GM12878 (cell line): ENCODE data around the gene APOBEC3B. TPM values are rescaled to one million over a fixed set of nuclear protein-coding genes. Genes with fewer than 3 reads are reported as not detected.

Experiments
- CHD1 ChIP-seq: IDR thresholded peaks from 2 replicates; pipeline ENCODE4 v1.6.1; 2012; ENCODE audit warnings: low read depth, low read length, improper control_type of control experiment
- GABPA ChIP-seq: IDR thresholded peaks from 2 replicates; pipeline ENCODE4 v1.6.1; 2014; ENCODE audit warnings: antibody characterized with exemption, low read depth, mild to moderate bottlenecking, inconsistent platforms
- HDGF ChIP-seq: fragments of 450-650 bp; IDR thresholded peaks from 2 replicates; pipeline ENCODE4 v1.6.1; 2016; ENCODE audit warnings: antibody characterized with exemption
- JUNB ChIP-seq: IDR thresholded peaks from 2 replicates; pipeline ENCODE4 v1.6.1; 2016; ENCODE audit warnings: antibody characterized with exemption, mild to moderate bottlenecking
- MYC ChIP-seq: IDR thresholded peaks from 2 replicates; pipeline ENCODE4 v1.6.1; 2011; ENCODE audit warnings: mild to moderate bottlenecking, low read length, moderate library complexity, inconsistent platforms; ENCODE audit not compliant: insufficient read depth, insufficient replicate concordance, insufficient read length, severe bottlenecking
- NFXL1 ChIP-seq: fragments of 450-650 bp; IDR thresholded peaks from 2 replicates; pipeline ENCODE4 v1.6.1; 2017; ENCODE audit warnings: antibody characterized with exemption, mild to moderate bottlenecking, borderline replicate concordance
- NR2C1 ChIP-seq: fragments of 450-650 bp; IDR thresholded peaks from 2 replicates; pipeline ENCODE4 v1.6.1; 2017; ENCODE audit warnings: antibody characterized with exemption, mild to moderate bottlenecking, moderate library complexity
- NR2C2 ChIP-seq: IDR thresholded peaks from 2 replicates; pipeline ENCODE4 v1.6.1; 2011; ENCODE audit warnings: borderline replicate concordance, low read depth; ENCODE audit not compliant: control insufficient read depth, insufficient read length
- POLR2A ChIP-seq: IDR thresholded peaks from 2 replicates; pipeline ENCODE4 v1.6.1; 2011; ENCODE audit warnings: low read depth, mild to moderate bottlenecking, low read length
- STAT3 ChIP-seq: IDR thresholded peaks from 2 replicates; pipeline ENCODE4 v1.6.1; 2011; ENCODE audit warnings: low read depth, low read length, improper control_type of control experiment
- ZNF217 ChIP-seq: fragments of 450-650 bp; IDR thresholded peaks from 2 replicates; pipeline ENCODE4 v1.6.1; 2017; ENCODE audit warnings: antibody characterized with exemption, mild to moderate bottlenecking
- ZNF622 ChIP-seq: fragments of 450-650 bp; IDR thresholded peaks from 2 replicates; pipeline ENCODE4 v1.6.1; 2017; ENCODE audit warnings: mild to moderate bottlenecking, inconsistent platforms
- polyA plus RNA-seq, 11 experiments: library from polyadenylated mRNA; depleted of rRNA in 4 of 11; unstranded in 6 of 11; stranded (reverse) in 5 of 11; fragments of >200 nt; fragmentation: Nextera tagmentation in 4 of 11; fragmentation: Illumina TruSeq in 1 of 11; extraction: Ambion mirVana in 4 of 11; extraction: Trizol in 1 of 11; gene quantifications; 1 replicate in 1 of 11; 2 replicates in 10 of 11; pipeline versions ENCODE4 v1.2.1 to v1.2.3, GENCODE V29; 2011 to 2016; ENCODE audit warnings: inconsistent platforms in 2 of 11, missing spikeins in 2 of 11, low read depth in 1 of 11
- total RNA-seq, 4 experiments: library from RNA; depleted of rRNA in 3 of 4; stranded (reverse); fragments of >200 nt in 3 of 4; fragmentation: Illumina TruSeq in 1 of 4; extraction: Trizol in 1 of 4; gene quantifications; 2 replicates each; pipeline versions ENCODE4 v1.2.1 to v1.2.3, GENCODE V29; 2013 to 2021
- TF ChIP-seq, protein P1 (sequence below): fragments of 450-650 bp; IDR thresholded peaks from 2 replicates; pipeline ENCODE4 v1.6.1; 2018; ENCODE audit warnings: borderline replicate concordance, mild to moderate bottlenecking; ENCODE audit not compliant: partially characterized antibody
- TF ChIP-seq, protein P2 (sequence below): fragments of 150-350 bp; IDR thresholded peaks from 2 replicates; pipeline ENCODE4 v1.6.1; 2016; ENCODE audit warnings: low read depth, low read length
- TF ChIP-seq, protein P3 (sequence below): IDR thresholded peaks from 2 replicates; pipeline ENCODE4 v1.6.1; 2011; ENCODE audit warnings: low read depth, mild to moderate bottlenecking, low read length, moderate library complexity, borderline replicate concordance; ENCODE audit errors: extremely low read depth
- TF ChIP-seq, protein P4 (sequence below): IDR thresholded peaks from 2 replicates; pipeline ENCODE4 v1.6.1; 2012; ENCODE audit warnings: low read depth, low read length, improper control_type of control experiment
- TF ChIP-seq, protein P5 (sequence below): fragments of 450-650 bp; IDR thresholded peaks from 2 replicates; pipeline ENCODE4 v1.6.1; 2016; ENCODE audit warnings: mild to moderate bottlenecking
- TF ChIP-seq, protein P6 (sequence below): IDR thresholded peaks from 2 replicates; pipeline ENCODE4 v1.6.1; 2011; ENCODE audit warnings: borderline replicate concordance, low read depth, mild to moderate bottlenecking, moderate library complexity, mixed read lengths, low read length; ENCODE audit not compliant: insufficient read depth; ENCODE audit errors: extremely low read length
- TF ChIP-seq, protein P7 (sequence below): fragments of 150-350 bp; IDR thresholded peaks from 2 replicates; pipeline ENCODE4 v1.6.1; 2014; ENCODE audit warnings: mild to moderate bottlenecking, low read depth, low read length

APOBEC3B gene
- total and polyA plus RNA-seq, 10 of the 15 experiments (the other 5 are each of a cell fraction or from before 2014, with no cell fraction given) = 2.4 to 75.1 (median 30.9) TPM

DNA sequence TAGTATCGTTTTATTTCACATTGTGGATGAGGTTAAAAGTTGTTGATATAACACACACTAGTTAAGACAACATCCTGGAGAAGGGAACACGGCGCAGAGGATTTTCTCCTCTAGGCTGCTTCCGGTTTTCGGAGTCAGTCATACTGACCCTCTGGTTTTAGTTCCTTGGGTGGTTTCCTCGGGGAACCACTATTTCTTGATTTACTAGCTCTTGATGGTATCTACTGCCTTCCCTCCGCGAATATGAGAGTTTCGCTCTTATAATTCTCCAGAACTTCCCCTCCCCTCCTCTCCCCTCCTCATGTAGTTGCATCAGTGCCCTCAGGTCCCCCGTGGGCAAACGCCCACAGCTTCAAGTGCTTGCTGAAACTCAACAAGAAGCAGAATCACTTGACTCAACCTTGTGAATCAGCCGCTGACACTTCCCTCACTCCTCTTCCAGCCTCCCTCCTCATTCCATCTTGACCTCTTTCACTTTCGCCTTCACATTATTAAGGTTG lies 40.6 kb upstream of the APOBEC3B start (continued):
- TF ChIP-seq, protein P1, sequence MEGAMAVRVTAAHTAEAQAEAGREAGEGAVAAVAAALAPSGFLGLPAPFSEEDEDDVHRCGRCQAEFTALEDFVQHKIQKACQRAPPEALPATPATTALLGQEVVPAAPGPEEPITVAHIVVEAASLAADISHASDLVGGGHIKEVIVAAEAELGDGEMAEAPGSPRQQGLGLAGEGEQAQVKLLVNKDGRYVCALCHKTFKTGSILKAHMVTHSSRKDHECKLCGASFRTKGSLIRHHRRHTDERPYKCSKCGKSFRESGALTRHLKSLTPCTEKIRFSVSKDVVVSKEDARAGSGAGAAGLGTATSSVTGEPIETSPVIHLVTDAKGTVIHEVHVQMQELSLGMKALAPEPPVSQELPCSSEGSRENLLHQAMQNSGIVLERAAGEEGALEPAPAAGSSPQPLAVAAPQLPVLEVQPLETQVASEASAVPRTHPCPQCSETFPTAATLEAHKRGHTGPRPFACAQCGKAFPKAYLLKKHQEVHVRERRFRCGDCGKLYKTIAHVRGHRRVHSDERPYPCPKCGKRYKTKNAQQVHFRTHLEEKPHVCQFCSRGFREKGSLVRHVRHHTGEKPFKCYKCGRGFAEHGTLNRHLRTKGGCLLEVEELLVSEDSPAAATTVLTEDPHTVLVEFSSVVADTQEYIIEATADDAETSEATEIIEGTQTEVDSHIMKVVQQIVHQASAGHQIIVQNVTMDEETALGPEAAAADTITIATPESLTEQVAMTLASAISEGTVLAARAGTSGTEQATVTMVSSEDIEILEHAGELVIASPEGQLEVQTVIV = no peak
- TF ChIP-seq NR2C1 = no peak
- TF ChIP-seq NFXL1 = no peak
- no peak for TF ChIP-seq ZNF622
- TF ChIP-seq ZNF217 = no peak
- TF ChIP-seq POLR2A = peak; percentile 36; the same call in 1 of the 2 replicates
- TF ChIP-seq, protein P2, sequence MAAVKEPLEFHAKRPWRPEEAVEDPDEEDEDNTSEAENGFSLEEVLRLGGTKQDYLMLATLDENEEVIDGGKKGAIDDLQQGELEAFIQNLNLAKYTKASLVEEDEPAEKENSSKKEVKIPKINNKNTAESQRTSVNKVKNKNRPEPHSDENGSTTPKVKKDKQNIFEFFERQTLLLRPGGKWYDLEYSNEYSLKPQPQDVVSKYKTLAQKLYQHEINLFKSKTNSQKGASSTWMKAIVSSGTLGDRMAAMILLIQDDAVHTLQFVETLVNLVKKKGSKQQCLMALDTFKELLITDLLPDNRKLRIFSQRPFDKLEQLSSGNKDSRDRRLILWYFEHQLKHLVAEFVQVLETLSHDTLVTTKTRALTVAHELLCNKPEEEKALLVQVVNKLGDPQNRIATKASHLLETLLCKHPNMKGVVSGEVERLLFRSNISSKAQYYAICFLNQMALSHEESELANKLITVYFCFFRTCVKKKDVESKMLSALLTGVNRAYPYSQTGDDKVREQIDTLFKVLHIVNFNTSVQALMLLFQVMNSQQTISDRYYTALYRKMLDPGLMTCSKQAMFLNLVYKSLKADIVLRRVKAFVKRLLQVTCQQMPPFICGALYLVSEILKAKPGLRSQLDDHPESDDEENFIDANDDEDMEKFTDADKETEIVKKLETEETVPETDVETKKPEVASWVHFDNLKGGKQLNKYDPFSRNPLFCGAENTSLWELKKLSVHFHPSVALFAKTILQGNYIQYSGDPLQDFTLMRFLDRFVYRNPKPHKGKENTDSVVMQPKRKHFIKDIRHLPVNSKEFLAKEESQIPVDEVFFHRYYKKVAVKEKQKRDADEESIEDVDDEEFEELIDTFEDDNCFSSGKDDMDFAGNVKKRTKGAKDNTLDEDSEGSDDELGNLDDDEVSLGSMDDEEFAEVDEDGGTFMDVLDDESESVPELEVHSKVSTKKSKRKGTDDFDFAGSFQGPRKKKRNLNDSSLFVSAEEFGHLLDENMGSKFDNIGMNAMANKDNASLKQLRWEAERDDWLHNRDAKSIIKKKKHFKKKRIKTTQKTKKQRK = no peak
- no peak for TF ChIP-seq STAT3
- no peak for TF ChIP-seq MYC
- TF ChIP-seq, protein P3, sequence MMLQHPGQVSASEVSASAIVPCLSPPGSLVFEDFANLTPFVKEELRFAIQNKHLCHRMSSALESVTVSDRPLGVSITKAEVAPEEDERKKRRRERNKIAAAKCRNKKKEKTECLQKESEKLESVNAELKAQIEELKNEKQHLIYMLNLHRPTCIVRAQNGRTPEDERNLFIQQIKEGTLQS = no peak
- peak; percentile 56; the same call in 1 of the 2 replicates for TF ChIP-seq GABPA
- TF ChIP-seq, protein P4, sequence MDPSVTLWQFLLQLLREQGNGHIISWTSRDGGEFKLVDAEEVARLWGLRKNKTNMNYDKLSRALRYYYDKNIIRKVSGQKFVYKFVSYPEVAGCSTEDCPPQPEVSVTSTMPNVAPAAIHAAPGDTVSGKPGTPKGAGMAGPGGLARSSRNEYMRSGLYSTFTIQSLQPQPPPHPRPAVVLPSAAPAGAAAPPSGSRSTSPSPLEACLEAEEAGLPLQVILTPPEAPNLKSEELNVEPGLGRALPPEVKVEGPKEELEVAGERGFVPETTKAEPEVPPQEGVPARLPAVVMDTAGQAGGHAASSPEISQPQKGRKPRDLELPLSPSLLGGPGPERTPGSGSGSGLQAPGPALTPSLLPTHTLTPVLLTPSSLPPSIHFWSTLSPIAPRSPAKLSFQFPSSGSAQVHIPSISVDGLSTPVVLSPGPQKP = peak; percentile 53; the same call in 1 of the 2 replicates
- TF ChIP-seq, protein P5, sequence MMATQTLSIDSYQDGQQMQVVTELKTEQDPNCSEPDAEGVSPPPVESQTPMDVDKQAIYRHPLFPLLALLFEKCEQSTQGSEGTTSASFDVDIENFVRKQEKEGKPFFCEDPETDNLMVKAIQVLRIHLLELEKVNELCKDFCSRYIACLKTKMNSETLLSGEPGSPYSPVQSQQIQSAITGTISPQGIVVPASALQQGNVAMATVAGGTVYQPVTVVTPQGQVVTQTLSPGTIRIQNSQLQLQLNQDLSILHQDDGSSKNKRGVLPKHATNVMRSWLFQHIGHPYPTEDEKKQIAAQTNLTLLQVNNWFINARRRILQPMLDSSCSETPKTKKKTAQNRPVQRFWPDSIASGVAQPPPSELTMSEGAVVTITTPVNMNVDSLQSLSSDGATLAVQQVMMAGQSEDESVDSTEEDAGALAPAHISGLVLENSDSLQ = peak; percentile 78
- no peak for TF ChIP-seq CHD1
- TF ChIP-seq JUNB = peak; percentile 67
- TF ChIP-seq, protein P6, sequence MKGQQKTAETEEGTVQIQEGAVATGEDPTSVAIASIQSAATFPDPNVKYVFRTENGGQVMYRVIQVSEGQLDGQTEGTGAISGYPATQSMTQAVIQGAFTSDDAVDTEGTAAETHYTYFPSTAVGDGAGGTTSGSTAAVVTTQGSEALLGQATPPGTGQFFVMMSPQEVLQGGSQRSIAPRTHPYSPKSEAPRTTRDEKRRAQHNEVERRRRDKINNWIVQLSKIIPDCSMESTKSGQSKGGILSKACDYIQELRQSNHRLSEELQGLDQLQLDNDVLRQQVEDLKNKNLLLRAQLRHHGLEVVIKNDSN = no peak
- peak; percentile 71 for TF ChIP-seq HDGF
- TF ChIP-seq NR2C2 = no peak
- TF ChIP-seq, protein P7, sequence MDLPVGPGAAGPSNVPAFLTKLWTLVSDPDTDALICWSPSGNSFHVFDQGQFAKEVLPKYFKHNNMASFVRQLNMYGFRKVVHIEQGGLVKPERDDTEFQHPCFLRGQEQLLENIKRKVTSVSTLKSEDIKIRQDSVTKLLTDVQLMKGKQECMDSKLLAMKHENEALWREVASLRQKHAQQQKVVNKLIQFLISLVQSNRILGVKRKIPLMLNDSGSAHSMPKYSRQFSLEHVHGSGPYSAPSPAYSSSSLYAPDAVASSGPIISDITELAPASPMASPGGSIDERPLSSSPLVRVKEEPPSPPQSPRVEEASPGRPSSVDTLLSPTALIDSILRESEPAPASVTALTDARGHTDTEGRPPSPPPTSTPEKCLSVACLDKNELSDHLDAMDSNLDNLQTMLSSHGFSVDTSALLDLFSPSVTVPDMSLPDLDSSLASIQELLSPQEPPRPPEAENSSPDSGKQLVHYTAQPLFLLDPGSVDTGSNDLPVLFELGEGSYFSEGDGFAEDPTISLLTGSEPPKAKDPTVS = no peak
